ENCODE measurements around the gene REPS1. TPM values are rescaled to one million over a fixed set of nuclear protein-coding genes. Genes with fewer than 3 reads are reported as not detected.

The REPS1 gene
- total RNA-seq, 1 donor from 2014 or later = 50.4 TPM

GRCh38 chr6:139019722-139020121 lies 31.7 kb upstream of the REPS1 start:
- Mint-ChIP-seq H3K4me3 (ENCODE audit: unreplicated experiment) (no peak overlapping the region), H3K27me3 (ENCODE audit: unreplicated experiment) (no peaks in the 10 kb centered on the region), H3K9me3 (ENCODE audit: unreplicated experiment) (no peaks in the 10 kb centered on the region), H3K4me1 (ENCODE audit: unreplicated experiment) (no peaks in the 10 kb centered on the region), H3K36me3 (ENCODE audit: low read depth, unreplicated experiment) (no peaks in the 10 kb centered on the region), H3K27ac (ENCODE audit: unreplicated experiment) (no peak overlapping the region)
- TF ChIP-seq CTCF (IDR thresholded peaks at IDR 0.05; ENCODE audit: unreplicated experiment) = no peak
- no peak for DNase-seq (ENCODE audit: low spot score)

DNA sequence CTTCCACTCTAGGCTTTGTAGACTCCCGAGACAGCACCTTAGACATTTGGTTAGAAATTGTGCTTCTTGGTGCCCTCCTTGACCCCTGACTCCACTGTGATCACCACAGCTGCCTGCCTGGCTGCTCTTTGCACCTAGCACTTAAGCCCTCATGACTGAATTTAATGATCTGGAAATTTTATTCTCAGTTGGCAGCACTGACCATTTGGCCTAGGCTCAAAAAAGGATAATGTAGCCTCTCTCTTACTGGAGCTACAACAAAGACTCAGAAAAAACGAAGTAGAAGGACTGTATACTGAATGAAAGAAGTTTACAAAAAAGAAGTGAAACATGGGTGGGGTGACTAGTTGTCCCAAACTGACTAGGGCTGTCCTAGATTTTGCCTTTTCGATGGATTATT lies 29.2 kb upstream of the REPS1 start:
- DNase-seq (ENCODE audit: low spot score) = no peak
- TF ChIP-seq CTCF (IDR thresholded peaks at IDR 0.05; ENCODE audit: unreplicated experiment) = no peak
- Mint-ChIP-seq H3K27me3 (ENCODE audit: unreplicated experiment) (no peaks in the 10 kb centered on the region), H3K9me3 (ENCODE audit: unreplicated experiment) (no peaks in the 10 kb centered on the region), H3K4me1 (ENCODE audit: unreplicated experiment) (no peaks in the 10 kb centered on the region), H3K36me3 (ENCODE audit: low read depth, unreplicated experiment) (no peaks in the 10 kb centered on the region), H3K27ac (ENCODE audit: unreplicated experiment) (no peak overlapping the region), H3K4me3 (ENCODE audit: unreplicated experiment) (no peak overlapping the region)

GRCh38 chr6:139016337-139017213 lies 28.5 kb upstream of the REPS1 start:
- Mint-ChIP-seq H3K27ac (ENCODE audit: unreplicated experiment) (no peak overlapping the region), H3K36me3 (ENCODE audit: low read depth, unreplicated experiment) (no peaks in the 10 kb centered on the region), H3K27me3 (ENCODE audit: unreplicated experiment) (no peaks in the 10 kb centered on the region), H3K4me1 (ENCODE audit: unreplicated experiment) (no peaks in the 10 kb centered on the region), H3K4me3 (ENCODE audit: unreplicated experiment) (no peak overlapping the region), H3K9me3 (ENCODE audit: unreplicated experiment) (no peaks in the 10 kb centered on the region)
- TF ChIP-seq CTCF (IDR thresholded peaks at IDR 0.05; ENCODE audit: unreplicated experiment) = no peak
- no peak for DNase-seq (ENCODE audit: low spot score)

GRCh38 chr6:139014945-139015344 lies 26.9 kb upstream of the REPS1 start:
- H3K27me3 Mint-ChIP-seq (ENCODE audit: unreplicated experiment) = no peaks in the 10 kb centered on the region

More at GRCh38 chr6:139014945-139015344, 26.9 kb upstream of the REPS1 start:
- no peaks in the 10 kb centered on the region for H3K4me1 Mint-ChIP-seq (ENCODE audit: unreplicated experiment)
- H3K27ac Mint-ChIP-seq (ENCODE audit: unreplicated experiment) = no peak overlapping the region
- TF ChIP-seq CTCF (IDR thresholded peaks at IDR 0.05; ENCODE audit: unreplicated experiment) = no peak
- no peaks in the 10 kb centered on the region for H3K36me3 Mint-ChIP-seq (ENCODE audit: low read depth, unreplicated experiment)
- no peak overlapping the region for H3K4me3 Mint-ChIP-seq (ENCODE audit: unreplicated experiment)
- H3K9me3 Mint-ChIP-seq (ENCODE audit: unreplicated experiment) = no peaks in the 10 kb centered on the region
- no peak for DNase-seq (ENCODE audit: low spot score)

Data from endothelial cell (in vitro differentiated cells).